HCT116 (cell line): ENCODE data around the gene OR52N5. TPM values are rescaled to one million over a fixed set of nuclear protein-coding genes. Genes with fewer than 3 reads are reported as not detected.

Experiments used
- ATAC-seq: fragments of 200-7000 bp; cut with Tn5 transposase; 2 replicates; pipeline ENCODE4 v1.9.1; 2020; ENCODE audit warnings: mild to moderate bottlenecking, moderate library complexity
- BruUV-seq: library from RNA; stranded (reverse); fragments of 400-500 nt; replicated peaks from 2 replicates; lab custom pipeline; 2021; lab: Mats Ljungman, UMichigan
- CTCF ChIA-PET: fragments of 300-600 bp; sonication (Branson Sonifier 250); formaldehyde crosslinking; loops from one replicate; lab custom pipeline; 2021; ENCODE audit warnings: antibody characterized with exemption; lab: Charles Lee
- POLR2A ChIA-PET: fragments of 300-600, 350-600 bp; sonication (Branson Sonifier 250); formaldehyde crosslinking; loops from one replicate; lab custom pipeline; 2021; ENCODE audit warnings: antibody characterized with exemption; lab: Charles Lee
- RAD21 ChIA-PET, 2 experiments: fragments of 300-600 bp; sonication (Branson Sonifier 250); formaldehyde crosslinking; loops; one replicate each; lab custom pipeline; 2023; ENCODE audit warnings: low total read pairs in 2 of 2; ENCODE audit not compliant: uncharacterized antibody in 2 of 2, unreplicated experiment in 2 of 2, low non-redundant PET in 1 of 2; lab: Charles Lee
- DNase-seq: peaks from one replicate; pipeline ENCODE4 v3.0.0-alpha.2; 2010; ENCODE audit warnings: low read depth, low spot score
- H2AFZ ChIP-seq: fragments of 200-600 bp; shearing (Covaris generic), sonication (generic); 2 replicates; pipeline ENCODE4 v1.6.1; 2017; ENCODE audit warnings: low read depth, mixed run types, mixed read lengths, antibody characterized with exemption, low read length; ENCODE audit not compliant: poor library complexity, severe bottlenecking
- H3K27ac ChIP-seq: 2 replicates; pipeline ENCODE4 v1.5.1; 2012; ENCODE audit warnings: low read depth, low read length
- H3K27me3 ChIP-seq: fragments of 200-600 bp; sonication (generic); 2 replicates; pipeline ENCODE4 v1.6.1; 2016; ENCODE audit warnings: mixed run types, low read length, mixed read lengths; ENCODE audit not compliant: insufficient read depth
- H3K36me3 ChIP-seq, 2 experiments: fragments of 200-500 bp in 1 of 2; fragments of 200-600 bp in 1 of 2; sonication (Bioruptor generic) in 1 of 2; sonication (generic) in 1 of 2; 2 replicates each; pipeline versions ENCODE4 v1.5.1 to v1.6.1; 2014 to 2016; ENCODE audit warnings: low read length in 2 of 2, inconsistent platforms in 1 of 2, mixed read lengths in 1 of 2, mixed run types in 1 of 2; ENCODE audit not compliant: insufficient read depth in 2 of 2, control insufficient read depth in 1 of 2
- H3K4me1 ChIP-seq, 2 experiments: fragments of 200-600 bp in 1 of 2; sonication (generic) in 1 of 2; 2 replicates each; pipeline versions ENCODE4 v1.5.1 to v1.6.1; 2012 to 2017; ENCODE audit warnings: low read length in 2 of 2, inconsistent platforms in 1 of 2, mild to moderate bottlenecking in 1 of 2, mixed read lengths in 1 of 2, mixed run types in 1 of 2, moderate library complexity in 1 of 2; ENCODE audit not compliant: insufficient read depth in 2 of 2, control insufficient read depth in 1 of 2
- H3K4me2 ChIP-seq: fragments of 200-600 bp; sonication (generic); 2 replicates; pipeline ENCODE4 v1.6.1; 2017; ENCODE audit warnings: mixed run types, low read length, mixed read lengths
- H3K4me3 ChIP-seq, 2 experiments: fragments of 200-600 bp in 1 of 2; sonication (generic) in 1 of 2; replicated peaks in 1 of 2; 2 replicates each; pipeline ENCODE4 v1.5.1; 2011 to 2016; ENCODE audit warnings: low read length in 2 of 2, control low read depth in 1 of 2, low read depth in 1 of 2, mild to moderate bottlenecking in 1 of 2, mixed read lengths in 1 of 2, mixed run types in 1 of 2
- H3K79me2 ChIP-seq: fragments of 200-600 bp; sonication (generic); 2 replicates; pipeline ENCODE4 v1.6.1; 2017; ENCODE audit warnings: mild to moderate bottlenecking, mixed run types, low read length, moderate library complexity, mixed read lengths; ENCODE audit not compliant: insufficient read depth
- H3K9ac ChIP-seq: fragments of 200-600 bp; sonication (generic); 2 replicates; pipeline ENCODE4 v1.6.1; 2016; ENCODE audit warnings: low read length, mixed read lengths
- H3K9me2 ChIP-seq: fragments of 200-600 bp; sonication (generic), shearing (Covaris generic); 2 replicates; pipeline ENCODE4 v1.6.1; 2017; ENCODE audit warnings: mixed run types, mild to moderate bottlenecking, moderate library complexity; ENCODE audit not compliant: insufficient read depth
- H3K9me3 ChIP-seq, 2 experiments: fragments of 200-500 bp in 1 of 2; fragments of 200-600 bp in 1 of 2; sonication (Bioruptor generic) in 1 of 2; sonication (generic) in 1 of 2; 2 replicates each; pipeline ENCODE4 v1.6.1; 2014 to 2017; ENCODE audit warnings: low read length in 2 of 2, mixed read lengths in 2 of 2, inconsistent platforms in 1 of 2, low read depth in 1 of 2, mild to moderate bottlenecking in 1 of 2, mixed run types in 1 of 2, moderate library complexity in 1 of 2; ENCODE audit not compliant: control insufficient read depth in 1 of 2, insufficient read depth in 1 of 2
- H4K20me1 ChIP-seq: fragments of 200-600 bp; sonication (generic), shearing (Covaris generic); 2 replicates; pipeline ENCODE4 v1.6.1; 2017; ENCODE audit warnings: mixed run types, mild to moderate bottlenecking, moderate library complexity; ENCODE audit not compliant: insufficient read depth
- CEBPB ChIP-seq: IDR thresholded peaks from 2 replicates; pipeline ENCODE4 v1.6.1; 2012; ENCODE audit warnings: low read depth
- FOSL1 ChIP-seq: IDR thresholded peaks from 2 replicates; pipeline ENCODE4 v1.6.1; 2012; ENCODE audit warnings: low read depth
- POLR2A ChIP-seq: IDR thresholded peaks from 2 replicates; pipeline ENCODE4 v1.7.0; 2011; ENCODE audit warnings: borderline replicate concordance; ENCODE audit not compliant: insufficient read depth, insufficient read length; ENCODE audit errors: extremely low read depth
- POLR2AphosphoS5 ChIP-seq: IDR thresholded peaks from 2 replicates; pipeline ENCODE4 v1.6.1; 2011; ENCODE audit warnings: mild to moderate bottlenecking, low read depth, low read length, moderate library complexity
- RAD21 ChIP-seq: IDR thresholded peaks from 2 replicates; pipeline ENCODE4 v1.6.1; 2012; ENCODE audit warnings: low read depth, mild to moderate bottlenecking
- SP1 ChIP-seq: IDR thresholded peaks from 2 replicates; pipeline ENCODE4 v1.6.1; 2012; ENCODE audit warnings: low read depth
- SRF ChIP-seq: IDR thresholded peaks from 2 replicates; pipeline ENCODE4 v1.6.1; 2012; ENCODE audit warnings: low read depth
- TCF7L2 ChIP-seq: IDR thresholded peaks from 2 replicates; pipeline ENCODE4 v1.7.0; 2011; ENCODE audit warnings: borderline replicate concordance, inconsistent platforms; ENCODE audit not compliant: insufficient read depth, insufficient read length; ENCODE audit errors: extremely low read depth
- ZFX ChIP-seq: fragments of 450-650 bp; IDR thresholded peaks from 2 replicates; pipeline ENCODE4 v1.6.1; 2017
- ZNF274 ChIP-seq: fragments of 200-500 bp; sonication (Bioruptor generic); IDR thresholded peaks from 2 replicates; pipeline ENCODE4 v1.6.1; 2014; ENCODE audit warnings: mild to moderate bottlenecking, low read depth, low read length, inconsistent platforms
- intact Hi-C: fragments of 100-400 bp; cut with micrococcal nuclease; formaldehyde crosslinking; loops from 2 replicates; pipeline ENCODE4 v1.10.0; 2022
- total RNA-seq: library from RNA; stranded (reverse); gene quantifications from one replicate; pipeline ENCODE4 v1.2.1, GENCODE V29; 2021; ENCODE audit not compliant: unreplicated experiment
- TF ChIP-seq, protein P1 (sequence below): IDR thresholded peaks from 2 replicates; pipeline ENCODE4 v1.6.1; 2011; ENCODE audit warnings: mild to moderate bottlenecking, low read length, moderate library complexity; ENCODE audit not compliant: insufficient replicate concordance; ENCODE audit errors: extremely low read depth
- TF ChIP-seq, protein P2 (sequence below), 3 experiments: fragments of 200-600 bp in 1 of 3; sonication (generic) in 1 of 3; IDR thresholded peaks in 2 of 3; conservative IDR thresholded peaks in 1 of 3; 2 replicates each; pipeline ENCODE4 v1.5.1; 2012 to 2017; ENCODE audit warnings: low read depth in 2 of 3, low read length in 2 of 3, antibody characterized with exemption in 1 of 3, borderline replicate concordance in 1 of 3, control low read depth in 1 of 3, mild to moderate bottlenecking in 1 of 3, mixed read lengths in 1 of 3, mixed run types in 1 of 3, moderate library complexity in 1 of 3; ENCODE audit not compliant: insufficient read depth in 1 of 3
- TF ChIP-seq, protein P3 (sequence below): IDR thresholded peaks from 2 replicates; pipeline ENCODE4 v1.6.1; 2012

Gene OR52N5
- total RNA-seq, 1 experiment from 2014 or later: not detected

DNA sequence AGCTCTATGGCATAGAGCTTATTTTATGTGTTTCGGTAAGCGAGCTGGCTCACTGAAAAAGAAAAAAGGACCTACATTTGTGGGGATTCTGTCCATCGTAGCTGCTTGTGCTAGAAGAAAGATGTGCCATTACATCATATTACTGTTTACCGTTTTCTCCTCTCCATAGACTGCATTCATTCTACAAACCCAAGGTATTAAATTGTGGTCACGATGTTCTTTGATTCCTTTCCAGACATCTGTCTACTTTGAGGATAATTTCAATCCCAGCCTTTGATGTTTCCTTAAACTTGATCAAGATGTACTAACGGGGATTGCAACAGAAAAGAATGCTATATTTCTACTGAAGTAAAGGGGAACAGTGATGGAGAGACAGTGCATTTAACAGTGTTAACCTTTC lies 13.4 kb upstream of the OR52N5 start (continued):
- TF ChIP-seq TCF7L2: no peak
- TF ChIP-seq, protein P1, sequence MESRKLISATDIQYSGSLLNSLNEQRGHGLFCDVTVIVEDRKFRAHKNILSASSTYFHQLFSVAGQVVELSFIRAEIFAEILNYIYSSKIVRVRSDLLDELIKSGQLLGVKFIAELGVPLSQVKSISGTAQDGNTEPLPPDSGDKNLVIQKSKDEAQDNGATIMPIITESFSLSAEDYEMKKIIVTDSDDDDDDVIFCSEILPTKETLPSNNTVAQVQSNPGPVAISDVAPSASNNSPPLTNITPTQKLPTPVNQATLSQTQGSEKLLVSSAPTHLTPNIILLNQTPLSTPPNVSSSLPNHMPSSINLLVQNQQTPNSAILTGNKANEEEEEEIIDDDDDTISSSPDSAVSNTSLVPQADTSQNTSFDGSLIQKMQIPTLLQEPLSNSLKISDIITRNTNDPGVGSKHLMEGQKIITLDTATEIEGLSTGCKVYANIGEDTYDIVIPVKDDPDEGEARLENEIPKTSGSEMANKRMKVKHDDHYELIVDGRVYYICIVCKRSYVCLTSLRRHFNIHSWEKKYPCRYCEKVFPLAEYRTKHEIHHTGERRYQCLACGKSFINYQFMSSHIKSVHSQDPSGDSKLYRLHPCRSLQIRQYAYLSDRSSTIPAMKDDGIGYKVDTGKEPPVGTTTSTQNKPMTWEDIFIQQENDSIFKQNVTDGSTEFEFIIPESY: no peak
- TF ChIP-seq, protein P2, sequence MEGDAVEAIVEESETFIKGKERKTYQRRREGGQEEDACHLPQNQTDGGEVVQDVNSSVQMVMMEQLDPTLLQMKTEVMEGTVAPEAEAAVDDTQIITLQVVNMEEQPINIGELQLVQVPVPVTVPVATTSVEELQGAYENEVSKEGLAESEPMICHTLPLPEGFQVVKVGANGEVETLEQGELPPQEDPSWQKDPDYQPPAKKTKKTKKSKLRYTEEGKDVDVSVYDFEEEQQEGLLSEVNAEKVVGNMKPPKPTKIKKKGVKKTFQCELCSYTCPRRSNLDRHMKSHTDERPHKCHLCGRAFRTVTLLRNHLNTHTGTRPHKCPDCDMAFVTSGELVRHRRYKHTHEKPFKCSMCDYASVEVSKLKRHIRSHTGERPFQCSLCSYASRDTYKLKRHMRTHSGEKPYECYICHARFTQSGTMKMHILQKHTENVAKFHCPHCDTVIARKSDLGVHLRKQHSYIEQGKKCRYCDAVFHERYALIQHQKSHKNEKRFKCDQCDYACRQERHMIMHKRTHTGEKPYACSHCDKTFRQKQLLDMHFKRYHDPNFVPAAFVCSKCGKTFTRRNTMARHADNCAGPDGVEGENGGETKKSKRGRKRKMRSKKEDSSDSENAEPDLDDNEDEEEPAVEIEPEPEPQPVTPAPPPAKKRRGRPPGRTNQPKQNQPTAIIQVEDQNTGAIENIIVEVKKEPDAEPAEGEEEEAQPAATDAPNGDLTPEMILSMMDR (IDR thresholded peaks at IDR 0.05 in 2 of 3, conservative IDR thresholded peaks at IDR 0.05 in 1 of 3; ENCODE audit: borderline replicate concordance in 1 of 3, insufficient read depth in 1 of 3, low read depth in 2 of 3, low read length in 2 of 3): no peak
- TF ChIP-seq POLR2A: no peak
- TF ChIP-seq RAD21: no peak
- TF ChIP-seq CEBPB: no peak
- TF ChIP-seq, all 23 proteins: peak for 0

DNA sequence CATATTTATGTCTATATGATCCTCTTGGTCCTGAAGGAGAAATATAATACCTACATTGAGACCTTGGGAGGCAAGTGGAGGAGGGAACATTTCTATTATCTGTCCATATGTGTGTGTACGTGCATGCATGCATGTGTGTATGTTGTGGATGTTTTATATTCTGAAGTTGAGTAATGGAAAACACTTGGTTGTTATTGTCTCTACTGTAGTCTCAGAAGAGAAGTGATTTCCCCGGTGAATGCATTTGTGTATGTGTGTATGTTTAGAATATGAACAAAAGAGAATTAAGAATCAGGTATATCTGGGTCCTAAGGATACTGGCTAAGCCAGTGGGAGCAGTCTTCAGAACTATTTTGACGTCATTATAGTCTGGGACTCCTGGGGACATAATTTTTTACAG lies 8.0 kb upstream of the OR52N5 start, which contains the start of gene OR52N1:
Gene OR52N1 (minus strand): TSS at position 101 of the 400 bp plus-strand sequence. CDS start 2,449 bp downstream, outside the sequence.
- POLR2A ChIA-PET: no interaction called here
- BruUV-seq: no TSS peak

More for the DNA sequence above, 8.0 kb upstream of the OR52N5 start, which contains the start of gene OR52N1:
- ATAC-seq (no peak), DNase-seq (no peak)
- CTCF ChIA-PET: no interaction called here
- H3K9me3 ChIP-seq: no peaks in the 10 kb centered on the region
- no peak within 1 kb of the TSS for H2AFZ ChIP-seq
- no peak within 1 kb of the TSS for H3K27ac ChIP-seq
- TF ChIP-seq, protein P3, sequence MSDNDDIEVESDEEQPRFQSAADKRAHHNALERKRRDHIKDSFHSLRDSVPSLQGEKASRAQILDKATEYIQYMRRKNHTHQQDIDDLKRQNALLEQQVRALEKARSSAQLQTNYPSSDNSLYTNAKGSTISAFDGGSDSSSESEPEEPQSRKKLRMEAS: no peak
- TF ChIP-seq TCF7L2 (no peak), SP1 (no peak), POLR2AphosphoS5 (no peak), SRF (no peak), FOSL1 (no peak), ZFX (no peak), CEBPB (no peak), ZNF274 (no peak)
- no peak within 1 kb of the TSS for H3K4me2 ChIP-seq
- no peak within 1 kb of the TSS for H3K9ac ChIP-seq
- RAD21 ChIA-PET: no interaction called here
- no peaks in the 10 kb centered on the region for H3K9me2 ChIP-seq
- H3K79me2 ChIP-seq: no peaks in the 10 kb centered on the region
- no peaks in the 10 kb centered on the region for H4K20me1 ChIP-seq
- peaks cover 29% of the 10 kb centered on the region for H3K27me3 ChIP-seq
- no peaks in the 10 kb centered on the region for H3K4me1 ChIP-seq
- H3K4me3 ChIP-seq: no peak within 1 kb of the TSS
- H3K36me3 ChIP-seq: no peaks in the 10 kb centered on the region
- intact Hi-C loops: loop anchor here (2.0 kb wide), 1 partner anchor 34 kb away; no protein-coding TSS in a partner anchor
